SK-N-SH (cell line): Measurements from ENCODE around the gene ELMO1. TPM values are rescaled to one million over a fixed set of nuclear protein-coding genes. Genes with fewer than 3 reads are reported as not detected.
A peak's percentile ranks its signal among the peaks of the same experiment; 100 is the strongest.

ENCODE experiments used
- CTCF ChIA-PET: fragments of 300-600, 350-600 bp; formaldehyde crosslinking; extraction: SDS; loops from one replicate; lab custom pipeline; 2021; lab: Yijun Ruan, JAX
- POLR2A ChIA-PET: fragments of 350-600 bp; sonication (Branson Sonifier 250); formaldehyde crosslinking; extraction: SDS; loops from one replicate; lab custom pipeline; 2020; ENCODE audit warnings: antibody characterized with exemption, inconsistent platforms; lab: Yijun Ruan, JAX
- DNase-seq: peaks from one replicate; pipeline ENCODE4 v3.0.0; 2012
- H2AFZ ChIP-seq: fragments of 200-600 bp; sonication (generic); 2 replicates; pipeline ENCODE4 v1.8.1; 2016; ENCODE audit warnings: antibody characterized with exemption, mild to moderate bottlenecking, low read depth
- H3F3A ChIP-seq: fragments of 200-600 bp; sonication (generic); replicated peaks from 2 replicates; pipeline ENCODE3; 2016; ENCODE audit warnings: antibody characterized with exemption, mild to moderate bottlenecking; ENCODE audit not compliant: insufficient read depth
- H3K27ac ChIP-seq, 2 experiments: fragments of 200-500 bp in 1 of 2; fragments of 200-600 bp in 1 of 2; sonication (Bioruptor generic) in 1 of 2; sonication (generic), shearing (Covaris generic) in 1 of 2; 2 replicates each; pipeline versions ENCODE4 v1.5.1 to v1.6.1; 2014 to 2016; ENCODE audit warnings: low read depth in 2 of 2, inconsistent platforms in 1 of 2, low read length in 1 of 2, mild to moderate bottlenecking in 1 of 2, mixed read lengths in 1 of 2
- H3K27me3 ChIP-seq: fragments of 200-600 bp; sonication (generic), shearing (Covaris generic); 2 replicates; pipeline ENCODE4 v1.6.1; 2016; ENCODE audit warnings: mixed run types; ENCODE audit not compliant: insufficient read depth
- H3K36me3 ChIP-seq, 2 experiments: fragments of 200-500 bp in 1 of 2; fragments of 200-600 bp in 1 of 2; sonication (Bioruptor generic) in 1 of 2; sonication (generic) in 1 of 2; replicated peaks in 1 of 2; 2 replicates each; pipeline versions ENCODE3 to v1.5.1; 2014 to 2016; ENCODE audit warnings: low read length in 1 of 2, mild to moderate bottlenecking in 1 of 2; ENCODE audit not compliant: insufficient read depth in 2 of 2, control insufficient read depth in 1 of 2
- H3K4me1 ChIP-seq, 2 experiments: fragments of 200-500 bp in 1 of 2; fragments of 200-600 bp in 1 of 2; sonication (Bioruptor generic) in 1 of 2; sonication (generic), shearing (Covaris generic) in 1 of 2; 2 replicates each; pipeline versions ENCODE4 v1.5.1 to v1.6.1; 2014 to 2016; ENCODE audit warnings: low read depth in 1 of 2, low read length in 1 of 2, mixed run types in 1 of 2; ENCODE audit not compliant: insufficient read depth in 2 of 2, control insufficient read depth in 1 of 2
- H3K4me2 ChIP-seq: fragments of 200-600 bp; sonication (generic), shearing (Covaris generic); 2 replicates; pipeline ENCODE4 v1.6.1; 2017; ENCODE audit warnings: mixed run types
- H3K4me3 ChIP-seq, 2 experiments: fragments of 200-500 bp in 1 of 2; fragments of 200-600 bp in 1 of 2; sonication (Bioruptor generic) in 1 of 2; sonication (generic), shearing (Covaris generic) in 1 of 2; 2 replicates each; pipeline versions ENCODE4 v1.5.1 to v1.8.1; 2014 to 2016; ENCODE audit warnings: low read depth in 2 of 2, inconsistent platforms in 1 of 2, low read length in 1 of 2, mild to moderate bottlenecking in 1 of 2, mixed read lengths in 1 of 2, moderate library complexity in 1 of 2
- H3K79me2 ChIP-seq: fragments of 200-600 bp; sonication (generic); 2 replicates; pipeline ENCODE4 v1.8.1; 2017; ENCODE audit warnings: mild to moderate bottlenecking; ENCODE audit not compliant: insufficient read depth
- H3K9ac ChIP-seq: fragments of 200-600 bp; sonication (generic); 2 replicates; pipeline ENCODE4 v1.6.1; 2017; ENCODE audit warnings: mixed run types
- H3K9me2 ChIP-seq: fragments of 200-600 bp; sonication (generic); 2 replicates; pipeline ENCODE4 v1.6.1; 2017; ENCODE audit warnings: mixed run types
- H3K9me3 ChIP-seq: fragments of 200-600 bp; sonication (generic); 2 replicates; pipeline ENCODE4 v1.6.1; 2017; ENCODE audit warnings: mixed run types, mild to moderate bottlenecking, moderate library complexity
- H4K20me1 ChIP-seq: fragments of 200-600 bp; sonication (generic); 2 replicates; pipeline ENCODE4 v1.6.1; 2017; ENCODE audit warnings: mild to moderate bottlenecking, mixed run types; ENCODE audit not compliant: insufficient read depth
- ELF1 ChIP-seq: IDR thresholded peaks from 2 replicates; pipeline ENCODE4 v1.4.0; 2012
- EP300 ChIP-seq, 2 experiments: IDR thresholded peaks; 2 replicates each; pipeline versions ENCODE4 v1.4.0 to v1.6.1; 2012; ENCODE audit warnings: borderline replicate concordance in 1 of 2, low read depth in 1 of 2, low read length in 1 of 2
- EZH2phosphoT487 ChIP-seq: fragments of 200-600 bp; sonication (generic); IDR thresholded peaks from 2 replicates; pipeline ENCODE4 v1.6.1; 2017; ENCODE audit warnings: low read depth, mixed run types, mild to moderate bottlenecking, antibody characterized with exemption, moderate library complexity, borderline replicate concordance
- FOSL2 ChIP-seq: IDR thresholded peaks from 2 replicates; pipeline ENCODE4 v1.4.0; 2012; ENCODE audit warnings: low read depth, mild to moderate bottlenecking, moderate library complexity, borderline replicate concordance
- GATA2 ChIP-seq: sonication (generic); formaldehyde crosslinking; IDR thresholded peaks from 2 replicates; pipeline ENCODE4 v1.5.0; 2020; ENCODE audit warnings: mild to moderate bottlenecking, missing genetic modification reagents
- JUND ChIP-seq: IDR thresholded peaks from 2 replicates; pipeline ENCODE4 v1.4.0; 2012
- MXI1 ChIP-seq: IDR thresholded peaks from 2 replicates; pipeline ENCODE4 v1.6.1; 2012; ENCODE audit warnings: mild to moderate bottlenecking, low read depth, low read length, improper control_type of control experiment
- NFIC ChIP-seq: IDR thresholded peaks from 2 replicates; pipeline ENCODE4 v1.4.0; 2012; ENCODE audit warnings: borderline replicate concordance
- NRF1 ChIP-seq: IDR thresholded peaks from 2 replicates; pipeline ENCODE4 v1.6.1; 2012; ENCODE audit warnings: low read depth, mild to moderate bottlenecking, low read length
- RFX5 ChIP-seq: IDR thresholded peaks from 2 replicates; pipeline ENCODE4 v1.6.1; 2012; ENCODE audit warnings: mild to moderate bottlenecking, improper control_type of control experiment, low read length
- RXRA ChIP-seq: IDR thresholded peaks from 2 replicates; pipeline ENCODE4 v1.4.0; 2012; ENCODE audit warnings: low read depth, mild to moderate bottlenecking, borderline replicate concordance
- TAF1 ChIP-seq: IDR thresholded peaks from 2 replicates; pipeline ENCODE4 v1.6.1; 2012; ENCODE audit warnings: low read depth, mild to moderate bottlenecking, low read length, moderate library complexity, borderline replicate concordance
- WGBS: methylation state at CpG from one replicate; pipeline ENCODE4 v1.1.6; 2017; ENCODE audit warnings: low lambda C conversion rate; 5-methylcytosine and 5-hydroxymethylcytosine counted together
- polyA plus RNA-seq, 3 experiments: library from polyadenylated mRNA; depleted of rRNA; stranded (reverse); fragments of >200 nt; gene quantifications; 2 replicates each; pipeline ENCODE4 v1.2.3, GENCODE V29; 2012
- TF ChIP-seq, protein P1 (sequence below): fragments of 150-350 bp; IDR thresholded peaks from 2 replicates; pipeline ENCODE4 v1.6.1; 2016; ENCODE audit warnings: mild to moderate bottlenecking, low read depth, low read length
- TF ChIP-seq, protein P2 (sequence below): IDR thresholded peaks from 2 replicates; pipeline ENCODE4; 2012
- TF ChIP-seq, protein P3 (sequence below): fragments of 200-600 bp; sonication (generic); IDR thresholded peaks from 2 replicates; pipeline ENCODE4 v1.6.1; 2017; ENCODE audit warnings: antibody characterized with exemption, mild to moderate bottlenecking, moderate library complexity

The ELMO1 gene
- polyA plus RNA-seq, 1 of the 3 experiments (the other 2 are of a cell fraction), result 0.64 TPM

DNA sequence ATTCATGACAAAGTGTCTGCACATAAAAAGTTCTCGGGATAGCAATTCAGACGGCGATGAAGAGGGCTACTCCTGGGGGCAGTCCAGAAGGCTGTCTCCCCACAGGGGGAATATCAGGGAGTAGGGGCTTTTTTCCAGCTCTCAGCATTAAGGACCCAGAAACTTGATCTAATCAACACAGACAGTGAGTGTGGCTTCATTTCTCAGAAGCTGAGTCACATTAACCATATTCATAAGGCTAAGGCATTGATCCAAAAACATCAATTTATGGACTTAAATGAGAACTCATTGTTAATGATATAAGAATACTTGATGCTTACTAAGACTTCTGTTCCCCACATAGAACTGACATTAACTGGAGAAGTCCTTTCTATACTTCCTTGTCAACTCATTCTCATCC, 636.9 kb downstream of the ELMO1 start:
- H3K4me3 ChIP-seq, result no peak overlapping the region
- no peaks in the 10 kb centered on the region for H3K36me3 ChIP-seq
- WGBS, result 43% methylated on average over 3 of the region's 3 CpGs
- no peak for TF ChIP-seq NFIC
- no peak for TF ChIP-seq MXI1
- TF ChIP-seq, protein P1, sequence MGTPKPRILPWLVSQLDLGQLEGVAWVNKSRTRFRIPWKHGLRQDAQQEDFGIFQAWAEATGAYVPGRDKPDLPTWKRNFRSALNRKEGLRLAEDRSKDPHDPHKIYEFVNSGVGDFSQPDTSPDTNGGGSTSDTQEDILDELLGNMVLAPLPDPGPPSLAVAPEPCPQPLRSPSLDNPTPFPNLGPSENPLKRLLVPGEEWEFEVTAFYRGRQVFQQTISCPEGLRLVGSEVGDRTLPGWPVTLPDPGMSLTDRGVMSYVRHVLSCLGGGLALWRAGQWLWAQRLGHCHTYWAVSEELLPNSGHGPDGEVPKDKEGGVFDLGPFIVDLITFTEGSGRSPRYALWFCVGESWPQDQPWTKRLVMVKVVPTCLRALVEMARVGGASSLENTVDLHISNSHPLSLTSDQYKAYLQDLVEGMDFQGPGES, result no peak
- no peak for TF ChIP-seq ELF1
- no peak for TF ChIP-seq NRF1
- no peak for TF ChIP-seq EP300 (IDR thresholded peaks at IDR 0.05; ENCODE audit: borderline replicate concordance in 1 of 2, low read depth in 1 of 2, low read length in 1 of 2)
- no peak for TF ChIP-seq JUND
- no peak for TF ChIP-seq TAF1
- TF ChIP-seq, protein P2, sequence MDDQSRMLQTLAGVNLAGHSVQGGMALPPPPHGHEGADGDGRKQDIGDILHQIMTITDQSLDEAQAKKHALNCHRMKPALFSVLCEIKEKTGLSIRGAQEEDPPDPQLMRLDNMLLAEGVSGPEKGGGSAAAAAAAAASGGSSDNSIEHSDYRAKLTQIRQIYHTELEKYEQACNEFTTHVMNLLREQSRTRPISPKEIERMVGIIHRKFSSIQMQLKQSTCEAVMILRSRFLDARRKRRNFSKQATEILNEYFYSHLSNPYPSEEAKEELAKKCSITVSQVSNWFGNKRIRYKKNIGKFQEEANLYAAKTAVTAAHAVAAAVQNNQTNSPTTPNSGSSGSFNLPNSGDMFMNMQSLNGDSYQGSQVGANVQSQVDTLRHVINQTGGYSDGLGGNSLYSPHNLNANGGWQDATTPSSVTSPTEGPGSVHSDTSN, result no peak
- TF ChIP-seq GATA2 (CRISPR knock-in tag), result no peak
- TF ChIP-seq, protein P3, sequence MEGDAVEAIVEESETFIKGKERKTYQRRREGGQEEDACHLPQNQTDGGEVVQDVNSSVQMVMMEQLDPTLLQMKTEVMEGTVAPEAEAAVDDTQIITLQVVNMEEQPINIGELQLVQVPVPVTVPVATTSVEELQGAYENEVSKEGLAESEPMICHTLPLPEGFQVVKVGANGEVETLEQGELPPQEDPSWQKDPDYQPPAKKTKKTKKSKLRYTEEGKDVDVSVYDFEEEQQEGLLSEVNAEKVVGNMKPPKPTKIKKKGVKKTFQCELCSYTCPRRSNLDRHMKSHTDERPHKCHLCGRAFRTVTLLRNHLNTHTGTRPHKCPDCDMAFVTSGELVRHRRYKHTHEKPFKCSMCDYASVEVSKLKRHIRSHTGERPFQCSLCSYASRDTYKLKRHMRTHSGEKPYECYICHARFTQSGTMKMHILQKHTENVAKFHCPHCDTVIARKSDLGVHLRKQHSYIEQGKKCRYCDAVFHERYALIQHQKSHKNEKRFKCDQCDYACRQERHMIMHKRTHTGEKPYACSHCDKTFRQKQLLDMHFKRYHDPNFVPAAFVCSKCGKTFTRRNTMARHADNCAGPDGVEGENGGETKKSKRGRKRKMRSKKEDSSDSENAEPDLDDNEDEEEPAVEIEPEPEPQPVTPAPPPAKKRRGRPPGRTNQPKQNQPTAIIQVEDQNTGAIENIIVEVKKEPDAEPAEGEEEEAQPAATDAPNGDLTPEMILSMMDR, result no peak
- TF ChIP-seq EZH2phosphoT487, result no peak
- POLR2A ChIA-PET, result no interaction called here
- peaks cover 0 to 26% of the 10 kb centered on the region in 2 experiments; a peak in 2 of 4 replicates for H3K4me1 ChIP-seq
- peaks cover 7% of the 10 kb centered on the region; the same call in 1 of the 2 replicates for H3K9me3 ChIP-seq
- CTCF ChIA-PET, result interaction anchor here (2.0 to 2.3 kb wide), 2 partner anchors 155 to 324 kb away, joined by 5 to 6 read pairs; no protein-coding TSS in a partner anchor
- DNase-seq, result no peak
- no peak overlapping the region for H3K27ac ChIP-seq
- no peak overlapping the region for H3K9ac ChIP-seq
- H3F3A ChIP-seq, result no peaks in the 10 kb centered on the region
- no peaks in the 10 kb centered on the region for H3K27me3 ChIP-seq
- H4K20me1 ChIP-seq, result no peaks in the 10 kb centered on the region
- H3K4me2 ChIP-seq, result no peak overlapping the region
- 0 out of 2 replicates have a peak, but pooled peaks cover 5% of the 10 kb centered on the region for H3K9me2 ChIP-seq
- no peaks in the 10 kb centered on the region for H3K79me2 ChIP-seq
- no peak overlapping the region for H2AFZ ChIP-seq

DNA sequence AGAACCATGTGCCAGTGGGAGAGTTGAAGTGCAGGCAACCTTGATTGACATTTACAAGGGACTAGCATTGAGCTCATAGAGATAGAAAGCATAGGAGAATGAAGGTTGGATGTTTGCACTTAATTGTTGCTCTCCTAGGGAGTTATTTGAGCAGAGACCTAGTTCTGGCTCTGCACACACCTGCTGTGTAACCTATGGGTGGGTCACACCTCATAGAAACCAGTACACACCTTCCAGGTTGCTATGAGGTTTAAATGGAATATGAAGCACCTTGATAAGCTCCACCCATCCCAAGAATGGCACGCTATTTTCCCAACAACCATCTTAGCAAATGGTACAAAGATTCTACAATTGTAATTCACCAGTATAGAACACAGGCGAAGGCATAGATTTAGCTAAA, 638.2 kb downstream of the ELMO1 start:
- CTCF ChIA-PET, result interaction anchor here (0.8 to 2.3 kb wide), 10 partner anchors 15 to 391 kb away, joined by 3 to 9 read pairs (median 5); no protein-coding TSS in a partner anchor
- Histone ChIP-seq H2AFZ (no peak overlapping the region), H3K79me2 (no peaks in the 10 kb centered on the region), H4K20me1 (no peaks in the 10 kb centered on the region), H3K4me3 (no peak overlapping the region), H3K4me1 (peaks cover 0 to 26% of the 10 kb centered on the region in 2 experiments; a peak in 2 of 4 replicates), H3K4me2 (no peak overlapping the region), H3K9ac (no peak overlapping the region), H3K36me3 (no peaks in the 10 kb centered on the region), H3F3A (no peaks in the 10 kb centered on the region), H3K9me3 (0 out of 2 replicates have a peak, but pooled peaks cover 4% of the 10 kb centered on the region), H3K9me2 (no peaks in the 10 kb centered on the region), H3K27ac (peak overlapping the region in 1 of 2 experiments; percentile 95; a peak in 2 of 4 replicates), H3K27me3 (no peaks in the 10 kb centered on the region)
- no peak for DNase-seq
- TF ChIP-seq MXI1, result peak; percentile 41; the same call in 1 of the 2 replicates
- TF ChIP-seq RFX5, result no peak
- TF ChIP-seq FOSL2, result no peak
- TF ChIP-seq RXRA, result no peak
- POLR2A ChIA-PET, result interaction anchor here (1.1 to 1.4 kb wide), 2 partner anchors 114 to 157 kb away, joined by 3 to 4 read pairs; no protein-coding TSS in a partner anchor
- WGBS, result 28% methylated on average over 2 of the region's 2 CpGs
